Mucosa of descending colon (tissue), 3 donors: Measurements from ENCODE around the gene MAP3K7CL. TPM values are rescaled to one million over a fixed set of nuclear protein-coding genes. Genes with fewer than 3 reads are reported as not detected.
A peak's percentile ranks its signal among the peaks of the same experiment; 100 is the strongest.

Experiments
- ATAC-seq: fragments of 200-7000 bp; cut with Tn5 transposase; one replicate; pipeline ENCODE4 v1.9.1; 2020; ENCODE audit warnings: mild to moderate bottlenecking, moderate library complexity
- DNase-seq, 3 donors: peaks; one replicate each; pipeline ENCODE4 v3.0.0-alpha.2; 2020
- H3K36me3 ChIP-seq: fragments of 200-600 bp; one replicate; pipeline ENCODE4 v1.8.0; 2021; ENCODE audit warnings: low read depth, mild to moderate bottlenecking
- H3K4me1 ChIP-seq: fragments of 200-600 bp; one replicate; pipeline ENCODE4 v1.8.0; 2021; ENCODE audit warnings: low read depth, mild to moderate bottlenecking
- H3K4me3 ChIP-seq: fragments of 200-600 bp; one replicate; pipeline ENCODE4 v1.8.0; 2021; ENCODE audit warnings: mild to moderate bottlenecking
- H3K9me3 ChIP-seq: fragments of 200-600 bp; one replicate; pipeline ENCODE4 v1.8.0; 2021; ENCODE audit warnings: mild to moderate bottlenecking
- CTCF ChIP-seq: fragments of 200-600 bp; IDR thresholded peaks from one replicate; pipeline ENCODE4 v1.8.0; 2022; ENCODE audit warnings: antibody characterized with exemption, mild to moderate bottlenecking
- intact Hi-C, 2 donors: fragments of 100-400 bp; cut with DNase I in 1 of 2; cut with micrococcal nuclease in 1 of 2; formaldehyde crosslinking; loops; one replicate each; pipeline versions ENCODE4 v1.11.0 to v1.11.1; 2022; cut with DNase I, micrococcal nuclease
- total RNA-seq, 3 donors: library from RNA; stranded (reverse); fragmentation: NEBNext Ultra II Directional in 2 of 3; extraction: Animal tissue kit (Norgen Biotek cat#: 25700) in 2 of 3; gene quantifications; one replicate each; pipeline versions ENCODE4 v1.2.1 to v1.2.4, GENCODE V29; 2021 to 2023
- donor health status: DM: no; HTN: no; CAD: no; lungs with moderate emphysema.
- donor health status: DM: no; HTN: no; CAD: no.
- donor health status: DM: no; HTN: yes; CAD: no.

MAP3K7CL gene
- total RNA-seq, 3 donors from 2014 or later = 2.2 to 7.9 (median 4.3) TPM

DNA sequence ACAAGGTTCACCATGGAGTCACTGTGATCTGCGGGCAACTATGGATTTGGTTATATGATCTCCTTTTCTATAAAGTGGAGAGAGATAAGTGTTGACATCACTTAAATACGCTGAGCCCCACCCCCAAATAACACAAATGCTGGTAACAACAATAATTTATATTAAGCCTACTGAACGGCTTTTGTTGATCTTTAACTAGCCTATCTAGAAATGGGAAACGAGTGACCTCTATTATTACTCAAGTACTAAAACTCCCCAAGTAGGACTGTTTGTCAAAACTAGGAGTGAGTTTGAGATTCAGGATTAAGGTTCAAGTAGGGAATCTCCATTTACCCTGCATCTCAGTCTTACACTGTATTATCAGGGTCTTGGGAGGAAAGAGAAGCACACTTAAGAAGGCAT, 52.2 kb downstream of the MAP3K7CL start:
- Histone ChIP-seq H3K36me3 (no peaks in the 10 kb centered on the region), H3K9me3 (no peaks in the 10 kb centered on the region), H3K4me3 (no peak overlapping the region), H3K4me1 (peaks cover 26% of the 10 kb centered on the region)
- no peak for TF ChIP-seq CTCF
- ATAC-seq = no peak
- intact Hi-C loops = no loop called here
- DNase-seq = no peak

DNA sequence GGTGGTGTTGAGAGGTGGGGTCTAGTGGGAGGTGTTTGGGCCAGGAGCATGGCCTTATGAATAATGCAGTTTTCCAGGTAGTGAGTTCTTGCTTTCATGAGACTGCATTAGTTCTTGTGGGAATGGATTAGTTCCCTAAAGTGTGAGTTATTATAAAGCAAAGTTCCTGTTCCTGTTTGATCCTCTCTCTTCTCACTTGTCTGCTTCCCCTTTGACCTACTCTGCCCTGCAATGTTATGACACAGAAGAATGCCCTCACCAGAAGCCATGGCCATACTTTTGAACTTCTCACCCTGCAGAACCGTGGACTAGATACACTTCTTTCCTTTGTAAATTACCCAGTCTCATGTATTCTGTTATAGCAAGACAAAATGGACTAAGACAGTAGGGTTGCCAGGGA, 53.6 kb downstream of the MAP3K7CL start:
- intact Hi-C loops = no loop called here
- DNase-seq (no peak), ATAC-seq (peak; percentile 62)
- Histone ChIP-seq H3K4me1 (peaks cover 17% of the 10 kb centered on the region), H3K36me3 (no peaks in the 10 kb centered on the region), H3K9me3 (no peaks in the 10 kb centered on the region), H3K4me3 (no peak overlapping the region)
- no peak for TF ChIP-seq CTCF

DNA sequence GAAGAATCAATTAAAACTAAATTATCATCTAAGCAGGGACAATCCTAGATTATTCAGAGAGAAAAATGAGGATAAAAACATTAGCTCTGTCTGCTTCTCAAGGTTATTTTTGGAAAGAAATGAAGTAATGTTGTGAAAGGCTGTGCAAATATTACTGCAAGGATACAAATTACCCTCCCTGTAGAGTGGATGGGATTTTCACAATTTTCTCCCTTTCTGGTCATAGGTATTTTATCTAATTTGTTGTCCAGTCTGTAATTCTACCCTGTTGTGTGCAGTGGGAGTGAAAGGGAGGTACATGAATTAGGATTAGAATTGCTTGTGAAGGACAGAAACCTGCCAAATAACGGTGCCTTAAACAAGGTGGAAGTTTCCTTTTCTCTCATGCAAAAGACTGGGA, 54.7 kb downstream of the MAP3K7CL start:
- no peaks in the 10 kb centered on the region for H3K36me3 ChIP-seq
- H3K9me3 ChIP-seq = no peaks in the 10 kb centered on the region
- intact Hi-C loops = no loop called here
- DNase-seq = no peak
- no peak for ATAC-seq
- peaks cover 16% of the 10 kb centered on the region for H3K4me1 ChIP-seq
- no peak for TF ChIP-seq CTCF
- H3K4me3 ChIP-seq = no peak overlapping the region

GRCh38 chr21:29185633-29186032, 55.2 kb downstream of the MAP3K7CL start:
- DNase-seq (no peak), ATAC-seq (no peak)
- Histone ChIP-seq H3K9me3 (no peaks in the 10 kb centered on the region), H3K4me3 (no peak overlapping the region), H3K4me1 (peaks cover 16% of the 10 kb centered on the region), H3K36me3 (no peaks in the 10 kb centered on the region)
- intact Hi-C loops = no loop called here
- no peak for TF ChIP-seq CTCF

DNA sequence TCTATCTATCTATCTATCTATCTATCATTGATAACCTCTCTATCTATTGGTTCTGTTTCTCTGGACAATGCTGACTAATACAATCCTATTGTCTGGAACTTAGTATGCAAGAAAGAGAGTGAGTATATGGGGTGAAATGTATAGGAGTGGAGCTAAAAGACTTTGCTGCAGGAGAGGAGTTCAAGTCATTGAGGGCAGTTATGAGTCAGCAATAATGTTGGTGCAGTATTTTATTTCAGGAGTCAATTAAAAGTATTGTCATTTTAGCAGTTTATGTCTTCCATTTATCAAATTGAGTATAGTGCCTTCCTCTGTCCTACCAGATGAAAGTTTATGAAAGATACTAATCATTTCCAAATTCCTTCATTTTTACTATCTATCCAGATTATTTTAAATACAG, 55.8 kb downstream of the MAP3K7CL start:
- intact Hi-C loops = no loop called here
- Histone ChIP-seq H3K4me3 (no peak overlapping the region), H3K4me1 (peaks cover 16% of the 10 kb centered on the region), H3K9me3 (no peaks in the 10 kb centered on the region), H3K36me3 (no peaks in the 10 kb centered on the region)
- DNase-seq (no peak), ATAC-seq (no peak)
- no peak for TF ChIP-seq CTCF

DNA sequence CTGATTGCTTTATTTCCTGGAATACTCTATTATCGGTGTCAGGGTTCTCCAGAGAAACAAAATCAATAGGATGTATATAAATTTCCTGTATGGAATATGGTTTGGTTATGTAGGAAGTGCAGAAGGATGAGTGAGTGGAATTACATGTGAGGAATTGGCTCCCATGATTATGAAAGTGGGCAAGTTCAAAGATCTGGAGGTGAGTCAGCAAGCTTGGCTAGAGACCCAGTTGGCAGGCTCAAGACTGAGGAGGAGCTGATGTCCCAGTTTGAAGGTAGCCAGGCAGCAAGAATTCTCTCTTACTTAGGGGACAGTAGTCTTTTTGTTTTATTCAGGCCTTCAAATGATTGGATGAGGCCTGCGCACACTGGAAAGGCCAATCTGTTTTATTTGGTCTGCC, 57.5 kb downstream of the MAP3K7CL start:
- intact Hi-C loops = no loop called here
- Histone ChIP-seq H3K4me3 (no peak overlapping the region), H3K36me3 (no peaks in the 10 kb centered on the region), H3K4me1 (peaks cover 10% of the 10 kb centered on the region), H3K9me3 (no peaks in the 10 kb centered on the region)
- peak; percentile 59 for ATAC-seq
- TF ChIP-seq CTCF = no peak
- no peak for DNase-seq
